ENCODE results near the gene DNAH3.

The DNAH3 gene

GRCh38 chr16:20902426-20902825 is 248.2 kb downstream of the DNAH3 start:
- no peak for DNase-seq

GRCh38 chr16:20901436-20902112 is 249.1 kb downstream of the DNAH3 start:
- DNase-seq: peak; percentile 18

GRCh38 chr16:20901068-20901435 is 249.6 kb downstream of the DNAH3 start:
- DNase-seq: no peak

GRCh38 chr16:20900299-20901067 is 250.2 kb downstream of the DNAH3 start, which contains the start of the genes DCUN1D3 and LYRM1:
Gene DCUN1D3 (minus strand): TSS chr16:20900358. CDS start chr16:20862538, 37,820 bp downstream.
Gene LYRM1 (plus strand): TSS chr16:20900771. CDS start chr16:20915556, 14,785 bp downstream.
- DNase-seq: peak; percentile 87

- peak; percentile 24 for DNase-seq
These were observed 251.0 kb downstream of the DNAH3 start for GRCh38 chr16:20899477-20900298.

GRCh38 chr16:20899071-20899470 is 251.6 kb downstream of the DNAH3 start:
- DNase-seq: no peak

GRCh38 chr16:20897922-20898321 is 252.7 kb downstream of the DNAH3 start:
- DNase-seq: no peak

- DNase-seq: no peak
These were observed 253.3 kb downstream of the DNAH3 start for GRCh38 chr16:20897253-20897897.

GRCh38 chr16:20894388-20894787 is 256.3 kb downstream of the DNAH3 start:
- no peak for DNase-seq

- no peak for DNase-seq
These were observed 260.9 kb downstream of the DNAH3 start for GRCh38 chr16:20889625-20890275.

GRCh38 chr16:20887207-20887606 is 263.4 kb downstream of the DNAH3 start:
- no peak for DNase-seq

- DNase-seq: no peak
These were observed 264.3 kb downstream of the DNAH3 start for GRCh38 chr16:20886320-20886719.

GRCh38 chr16:20884240-20884556 is 266.4 kb downstream of the DNAH3 start:
- no peak for DNase-seq

- no peak for DNase-seq
These were observed 266.9 kb downstream of the DNAH3 start for GRCh38 chr16:20883554-20884239.

Measured in activated CD8-positive, alpha-beta memory T cell treated with anti-CD3 and anti-CD28 coated beads, Interleukin-2, amount 50 U/mL, for 4 hours (primary cell).